Thoracic aorta (tissue), 2 donors: Measurements from ENCODE around the gene HMBS. TPM values are rescaled to one million over a fixed set of nuclear protein-coding genes. Genes with fewer than 3 reads are reported as not detected.
A peak's percentile ranks its signal among the peaks of the same experiment; 100 is the strongest.

ENCODE experiments used
- ATAC-seq: fragments of 150-250 bp; one replicate; pipeline ENCODE4 v1.8.0; 2017; ENCODE audit warnings: low read depth; ENCODE audit not compliant: insufficient number of reproducible peaks, low FRiP score
- DNase-seq: peaks from one replicate; pipeline ENCODE4 v3.0.0-alpha.2; 2020; ENCODE audit warnings: low spot score
- H3K27ac ChIP-seq, 2 donors: fragments of 200-600 bp; sonication (generic); 1 replicate in 1 of 2; 2 replicates in 1 of 2; pipeline ENCODE4 v1.5.1; 2016; ENCODE audit warnings: mild to moderate bottlenecking in 2 of 2, moderate library complexity in 2 of 2
- H3K27me3 ChIP-seq: fragments of 200-600 bp; sonication (generic); replicated peaks from 2 replicates; pipeline ENCODE4 v1.6.0; 2016; ENCODE audit warnings: mild to moderate bottlenecking; ENCODE audit not compliant: insufficient read depth
- H3K36me3 ChIP-seq: fragments of 200-600 bp; sonication (generic); one replicate; pipeline ENCODE4 v1.5.1; 2016
- H3K4me1 ChIP-seq, 2 donors: fragments of 200-600 bp; sonication (generic); 1 replicate in 1 of 2; 2 replicates in 1 of 2; pipeline versions ENCODE4 v1.5.1 to v1.6.0; 2016; ENCODE audit warnings: low read depth in 2 of 2, mild to moderate bottlenecking in 1 of 2; ENCODE audit not compliant: control insufficient read depth in 1 of 2
- H3K4me3 ChIP-seq: fragments of 200-600 bp; sonication (generic); 2 replicates; pipeline ENCODE4 v1.5.1; 2016; ENCODE audit warnings: mild to moderate bottlenecking
- H3K9me3 ChIP-seq: fragments of 200-600 bp; sonication (generic); 2 replicates; pipeline ENCODE4 v1.5.1; 2016
- total RNA-seq, 2 donors: library from RNA; depleted of rRNA; stranded (reverse); fragments of >200 nt; gene quantifications; one replicate each; pipeline versions ENCODE4 v1.1.0 to v1.2.3, GENCODE V29; 2016
- TF ChIP-seq, protein P1 (sequence below): fragments of 200-600 bp; sonication (generic); IDR thresholded peaks from one replicate; pipeline ENCODE4 v1.5.1; 2019; ENCODE audit warnings: antibody characterized with exemption

HMBS gene
- total RNA-seq, 2 donors from 2014 or later: 5.7 to 27.2 TPM

- Histone ChIP-seq H3K27me3 (no peaks in the 10 kb centered on the region), H3K4me3 (peak within 1 kb of the TSS; percentile 73), H3K27ac (peak within 1 kb of the TSS; percentile 25 to 61), H3K4me1 (peaks cover 8 to 16% of the 10 kb centered on the region in 2 donors), H3K36me3 (peaks cover 13% of the 10 kb centered on the region), H3K9me3 (no peaks in the 10 kb centered on the region)
- ATAC-seq (peak; percentile 97), DNase-seq (peak; percentile 99)
- TF ChIP-seq, protein P1, sequence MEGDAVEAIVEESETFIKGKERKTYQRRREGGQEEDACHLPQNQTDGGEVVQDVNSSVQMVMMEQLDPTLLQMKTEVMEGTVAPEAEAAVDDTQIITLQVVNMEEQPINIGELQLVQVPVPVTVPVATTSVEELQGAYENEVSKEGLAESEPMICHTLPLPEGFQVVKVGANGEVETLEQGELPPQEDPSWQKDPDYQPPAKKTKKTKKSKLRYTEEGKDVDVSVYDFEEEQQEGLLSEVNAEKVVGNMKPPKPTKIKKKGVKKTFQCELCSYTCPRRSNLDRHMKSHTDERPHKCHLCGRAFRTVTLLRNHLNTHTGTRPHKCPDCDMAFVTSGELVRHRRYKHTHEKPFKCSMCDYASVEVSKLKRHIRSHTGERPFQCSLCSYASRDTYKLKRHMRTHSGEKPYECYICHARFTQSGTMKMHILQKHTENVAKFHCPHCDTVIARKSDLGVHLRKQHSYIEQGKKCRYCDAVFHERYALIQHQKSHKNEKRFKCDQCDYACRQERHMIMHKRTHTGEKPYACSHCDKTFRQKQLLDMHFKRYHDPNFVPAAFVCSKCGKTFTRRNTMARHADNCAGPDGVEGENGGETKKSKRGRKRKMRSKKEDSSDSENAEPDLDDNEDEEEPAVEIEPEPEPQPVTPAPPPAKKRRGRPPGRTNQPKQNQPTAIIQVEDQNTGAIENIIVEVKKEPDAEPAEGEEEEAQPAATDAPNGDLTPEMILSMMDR: no peak
Measured at GRCh38 chr11:119121008-119121810, 36.5 kb downstream of the HMBS start, which contains the start of gene HINFP. Gene HINFP, plus strand, starts transcription at chr11:119121580. Its CDS starts 5,365 bp downstream, at chr11:119126945.

DNA sequence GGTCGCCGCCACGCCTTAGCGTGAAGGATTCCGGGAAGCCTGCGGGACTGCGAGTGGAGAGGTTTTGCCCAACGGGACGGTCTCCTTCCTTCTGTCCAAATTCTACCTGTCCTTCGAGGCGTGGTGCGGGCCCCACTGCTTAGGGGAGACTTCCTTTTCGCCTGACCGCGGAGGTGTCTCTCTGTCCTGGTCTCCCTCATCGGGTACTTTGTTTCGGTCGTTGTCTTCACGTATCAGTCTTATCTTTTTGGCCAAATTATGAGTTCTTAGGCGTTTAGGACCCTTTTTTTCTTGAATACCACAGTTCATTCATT is 37.1 kb downstream of the HMBS start:
- Histone ChIP-seq H3K27me3 (no peaks in the 10 kb centered on the region), H3K9me3 (no peaks in the 10 kb centered on the region), H3K4me1 (peaks cover 8 to 16% of the 10 kb centered on the region in 2 donors), H3K27ac (peak overlapping the region in 1 of 2 donors; percentile 25), H3K4me3 (peak overlapping the region; percentile 73), H3K36me3 (peaks cover 10% of the 10 kb centered on the region)
- DNase-seq: no peak
- ATAC-seq: peak; percentile 6
- TF ChIP-seq, protein P1: no peak

DNA sequence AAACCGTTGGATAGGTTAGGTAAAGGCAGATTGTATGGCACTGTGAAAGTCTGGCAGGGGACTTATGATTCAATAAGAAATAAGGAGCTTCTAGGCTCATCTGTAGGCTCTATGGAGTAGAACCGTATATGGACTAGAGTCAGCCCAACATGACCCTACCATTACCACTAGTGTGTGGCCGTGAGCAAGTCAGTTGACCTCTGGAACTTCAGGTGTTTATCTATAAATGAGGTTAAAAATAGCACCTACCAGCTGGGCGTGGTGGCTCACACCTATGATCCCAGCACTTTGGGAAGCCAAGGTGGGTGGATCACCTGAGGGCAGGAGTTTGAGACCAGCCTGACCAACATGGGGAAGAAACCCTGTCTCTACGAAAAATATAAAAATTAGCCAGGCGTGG is 41.1 kb downstream of the HMBS start:
- TF ChIP-seq, protein P1: no peak
- Histone ChIP-seq H3K9me3 (no peaks in the 10 kb centered on the region), H3K4me1 (peaks cover 8 to 12% of the 10 kb centered on the region in 2 donors), H3K36me3 (peaks cover 23% of the 10 kb centered on the region), H3K27me3 (no peaks in the 10 kb centered on the region), H3K27ac (no peak overlapping the region), H3K4me3 (no peak overlapping the region)
- no peak for DNase-seq
- ATAC-seq: no peak

DNA sequence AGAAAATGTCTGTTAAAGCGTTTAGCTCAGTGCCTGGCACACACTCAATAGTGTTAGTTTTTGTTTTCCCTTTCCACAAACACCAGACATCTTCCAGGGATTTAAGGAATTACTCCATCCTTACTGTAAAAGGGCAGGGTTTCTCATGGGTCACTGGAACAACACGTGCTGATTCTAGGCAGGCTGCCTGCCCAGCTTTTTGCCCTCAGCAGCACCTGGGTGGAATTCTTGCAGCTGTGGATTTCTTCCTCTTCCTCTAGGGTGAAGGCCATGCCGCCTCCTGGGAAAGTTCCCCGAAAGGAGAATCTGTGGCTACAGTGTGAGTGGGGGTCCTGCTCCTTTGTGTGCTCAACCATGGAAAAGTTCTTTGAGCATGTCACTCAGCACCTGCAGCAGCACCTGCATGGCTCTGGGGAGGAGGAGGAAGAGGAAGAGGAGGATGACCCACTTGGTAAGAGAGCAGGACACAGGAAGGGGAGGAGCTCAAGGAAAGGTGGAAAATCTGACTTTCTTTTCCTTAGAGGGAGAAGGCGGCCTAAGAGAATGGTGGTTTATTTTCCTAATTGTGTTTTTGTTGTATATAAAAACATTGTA is 42.1 kb downstream of the HMBS start:
- H3K27me3 ChIP-seq: no peaks in the 10 kb centered on the region
- peaks cover 32% of the 10 kb centered on the region for H3K36me3 ChIP-seq
- no peak overlapping the region for H3K4me3 ChIP-seq
- H3K9me3 ChIP-seq: no peaks in the 10 kb centered on the region
- TF ChIP-seq, protein P1: no peak
- no peak overlapping the region for H3K27ac ChIP-seq
- no peak for ATAC-seq
- DNase-seq: no peak
- peaks cover 8 to 10% of the 10 kb centered on the region in 2 donors for H3K4me1 ChIP-seq

GRCh38 chr11:119130662-119131061 is 46.0 kb downstream of the HMBS start:
- no peak overlapping the region for H3K4me3 ChIP-seq
- no peaks in the 10 kb centered on the region for H3K9me3 ChIP-seq
- H3K4me1 ChIP-seq: no peaks in the 10 kb centered on the region
- peaks cover 46% of the 10 kb centered on the region for H3K36me3 ChIP-seq
- TF ChIP-seq, protein P1: no peak
- DNase-seq (no peak), ATAC-seq (no peak)
- no peaks in the 10 kb centered on the region for H3K27me3 ChIP-seq
- H3K27ac ChIP-seq: no peak overlapping the region
